K562 (cell line): ENCODE data around the gene PRDX2. TPM values are rescaled to one million over a fixed set of nuclear protein-coding genes. Genes with fewer than 3 reads are reported as not detected.

Experiments used
- CBX1 ChIP-seq: sonication (generic); IDR thresholded peaks from 2 replicates; pipeline ENCODE4 v1.6.1; 2016; ENCODE audit warnings: antibody characterized with exemption, low read depth, mild to moderate bottlenecking
- CHCHD3 ChIP-seq: fragments of 250-450 bp; sonication (Bioruptor Pico); IDR thresholded peaks from 2 replicates; pipeline ENCODE4 v2.1.2; 2022; ENCODE audit warnings: mild to moderate bottlenecking
- ESRRB ChIP-seq: fragments of 250-450 bp; sonication (Bioruptor Pico); IDR thresholded peaks from 2 replicates; pipeline ENCODE4 v1.5.0; 2020; ENCODE audit warnings: mild to moderate bottlenecking, moderate library complexity, borderline replicate concordance
- NR2C1 ChIP-seq, 2 experiments: fragments of 450-650 bp; IDR thresholded peaks; 2 replicates each; pipeline ENCODE4 v1.6.1; 2017; ENCODE audit warnings: mild to moderate bottlenecking in 2 of 2, antibody characterized with exemption in 1 of 2, inconsistent platforms in 1 of 2, missing compliant biosample characterization in 1 of 2, missing genetic modification characterization in 1 of 2
- RCOR1 ChIP-seq, 2 experiments: IDR thresholded peaks; 2 replicates each; pipeline ENCODE4 v1.6.1; 2012; ENCODE audit warnings: low read depth in 2 of 2, low read length in 2 of 2, borderline replicate concordance in 1 of 2, improper control_type of control experiment in 1 of 2
- RNF2 ChIP-seq: sonication (generic); IDR thresholded peaks from 2 replicates; pipeline ENCODE4 v1.6.1; 2016
- SAFB ChIP-seq: fragments of 200-400 bp; formaldehyde crosslinking; IDR thresholded peaks from 2 replicates; pipeline ENCODE4 v1.6.1; 2017; ENCODE audit warnings: low read depth, low read length, borderline replicate concordance
- TGIF2 ChIP-seq: sonication (generic); formaldehyde crosslinking; IDR thresholded peaks from 2 replicates; pipeline ENCODE4 v1.8.1; 2022; ENCODE audit warnings: mild to moderate bottlenecking, missing genetic modification reagents, moderate library complexity
- ZFX ChIP-seq: sonication (generic); formaldehyde crosslinking; IDR thresholded peaks from 2 replicates; pipeline ENCODE4 v1.8.0; 2022; ENCODE audit warnings: mild to moderate bottlenecking, missing genetic modification reagents, moderate library complexity
- ZNF133 ChIP-seq: fragments of 250-450 bp; sonication (Bioruptor Pico); IDR thresholded peaks from 2 replicates; pipeline ENCODE4 v1.4.0; 2020; ENCODE audit warnings: mild to moderate bottlenecking
- ZNF431 ChIP-seq: sonication (generic); formaldehyde crosslinking; IDR thresholded peaks from 2 replicates; pipeline ENCODE4 v1.8.0; 2022; ENCODE audit warnings: mild to moderate bottlenecking, missing genetic modification reagents
- ZNF561 ChIP-seq: fragments of 450-650 bp; formaldehyde crosslinking; conservative IDR thresholded peaks from 2 replicates; pipeline ENCODE4 v1.4.0; 2020; ENCODE audit warnings: mild to moderate bottlenecking, moderate library complexity
- polyA plus RNA-seq, 8 experiments: library from polyadenylated mRNA; depleted of rRNA in 4 of 8; stranded (reverse) in 5 of 8; unstranded in 3 of 8; fragments of >200 nt; fragmentation: Nextera tagmentation in 2 of 8; fragmentation: Illumina TruSeq in 1 of 8; extraction: Ambion mirVana in 2 of 8; extraction: Trizol in 1 of 8; gene quantifications; 2 replicates each; pipeline versions ENCODE4 v1.2.1 to v1.2.3, GENCODE V29; 2011 to 2014; ENCODE audit warnings: inconsistent platforms in 1 of 8, missing spikeins in 1 of 8
- total RNA-seq, 7 experiments: library from RNA; depleted of rRNA in 6 of 7; stranded (reverse); fragments of >200 nt in 6 of 7; fragmentation: Illumina TruSeq in 2 of 7; extraction: Trizol in 2 of 7; gene quantifications; 2 replicates each; pipeline versions ENCODE4 v1.2.1 to v1.2.3, GENCODE V29; 2011 to 2021; ENCODE audit warnings: low replicate concordance in 1 of 7
- TF ChIP-seq, protein P1 (sequence below), 2 experiments: fragments of 450-650 bp in 1 of 2; sonication (generic) in 1 of 2; formaldehyde crosslinking in 1 of 2; IDR thresholded peaks; 2 replicates each; pipeline versions ENCODE4 v1.7.1 to v1.9.0; 2016 to 2022; ENCODE audit warnings: inconsistent platforms in 1 of 2, mild to moderate bottlenecking in 1 of 2, missing genetic modification reagents in 1 of 2
- TF ChIP-seq, protein P2 (sequence below): sonication (generic); formaldehyde crosslinking; IDR thresholded peaks from 2 replicates; pipeline ENCODE4 v1.8.0; 2022; ENCODE audit warnings: mild to moderate bottlenecking, missing genetic modification reagents

PRDX2 gene
- total and polyA plus RNA-seq, 9 of the 15 experiments (the other 6 are each of a cell fraction or from before 2014, with no cell fraction given): 206 to 1,183 (median 415) TPM

DNA sequence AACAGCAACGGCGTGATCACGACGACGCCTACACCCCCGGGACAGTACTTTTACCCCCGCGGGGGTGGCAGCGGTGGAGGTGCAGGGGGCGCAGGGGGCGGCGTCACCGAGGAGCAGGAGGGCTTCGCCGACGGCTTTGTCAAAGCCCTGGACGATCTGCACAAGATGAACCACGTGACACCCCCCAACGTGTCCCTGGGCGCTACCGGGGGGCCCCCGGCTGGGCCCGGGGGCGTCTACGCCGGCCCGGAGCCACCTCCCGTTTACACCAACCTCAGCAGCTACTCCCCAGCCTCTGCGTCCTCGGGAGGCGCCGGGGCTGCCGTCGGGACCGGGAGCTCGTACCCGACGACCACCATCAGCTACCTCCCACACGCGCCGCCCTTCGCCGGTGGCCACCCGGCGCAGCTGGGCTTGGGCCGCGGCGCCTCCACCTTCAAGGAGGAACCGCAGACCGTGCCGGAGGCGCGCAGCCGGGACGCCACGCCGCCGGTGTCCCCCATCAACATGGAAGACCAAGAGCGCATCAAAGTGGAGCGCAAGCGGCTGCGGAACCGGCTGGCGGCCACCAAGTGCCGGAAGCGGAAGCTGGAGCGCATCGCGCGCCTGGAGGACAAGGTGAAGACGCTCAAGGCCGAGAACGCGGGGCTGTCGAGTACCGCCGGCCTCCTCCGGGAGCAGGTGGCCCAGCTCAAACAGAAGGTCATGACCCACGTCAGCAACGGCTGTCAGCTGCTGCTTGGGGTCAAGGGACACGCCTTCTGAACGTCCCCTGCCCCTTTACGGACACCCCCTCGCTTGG, 9.3 kb downstream of the PRDX2 start (continued):
- TF ChIP-seq ZFX (CRISPR knock-in tag) (0 out of 2 replicates have a peak, but pooled peaks have one; percentile 16), ZNF133 (CRISPR knock-in tag) (0 out of 2 replicates have a peak, but pooled peaks have one; percentile 20), ZNF561 (no peak), ESRRB (CRISPR knock-in tag) (no peak), SAFB (peak; percentile 46), NR2C1 (IDR thresholded peaks at IDR 0.05) (peak; percentile 92), NR2C1 (tag; IDR thresholded peaks at IDR 0.05) (peak; percentile 94), ZNF431 (peak; percentile 78), RNF2 (peak; percentile 70; the same call in 1 of the 2 replicates), CBX1 (peak; percentile 23; the same call in 1 of the 2 replicates), RCOR1 (IDR thresholded peaks at IDR 0.05; ENCODE audit: borderline replicate concordance in 1 of 2, low read depth in 2 of 2, low read length in 2 of 2) (peak in 1 of 2 experiments; percentile 28; a peak in 1 of 4 replicates), CHCHD3 (CRISPR knock-in tag) (no peak), TGIF2 (0 out of 2 replicates have a peak, but pooled peaks have one; percentile 81)
- TF ChIP-seq, protein P1, sequence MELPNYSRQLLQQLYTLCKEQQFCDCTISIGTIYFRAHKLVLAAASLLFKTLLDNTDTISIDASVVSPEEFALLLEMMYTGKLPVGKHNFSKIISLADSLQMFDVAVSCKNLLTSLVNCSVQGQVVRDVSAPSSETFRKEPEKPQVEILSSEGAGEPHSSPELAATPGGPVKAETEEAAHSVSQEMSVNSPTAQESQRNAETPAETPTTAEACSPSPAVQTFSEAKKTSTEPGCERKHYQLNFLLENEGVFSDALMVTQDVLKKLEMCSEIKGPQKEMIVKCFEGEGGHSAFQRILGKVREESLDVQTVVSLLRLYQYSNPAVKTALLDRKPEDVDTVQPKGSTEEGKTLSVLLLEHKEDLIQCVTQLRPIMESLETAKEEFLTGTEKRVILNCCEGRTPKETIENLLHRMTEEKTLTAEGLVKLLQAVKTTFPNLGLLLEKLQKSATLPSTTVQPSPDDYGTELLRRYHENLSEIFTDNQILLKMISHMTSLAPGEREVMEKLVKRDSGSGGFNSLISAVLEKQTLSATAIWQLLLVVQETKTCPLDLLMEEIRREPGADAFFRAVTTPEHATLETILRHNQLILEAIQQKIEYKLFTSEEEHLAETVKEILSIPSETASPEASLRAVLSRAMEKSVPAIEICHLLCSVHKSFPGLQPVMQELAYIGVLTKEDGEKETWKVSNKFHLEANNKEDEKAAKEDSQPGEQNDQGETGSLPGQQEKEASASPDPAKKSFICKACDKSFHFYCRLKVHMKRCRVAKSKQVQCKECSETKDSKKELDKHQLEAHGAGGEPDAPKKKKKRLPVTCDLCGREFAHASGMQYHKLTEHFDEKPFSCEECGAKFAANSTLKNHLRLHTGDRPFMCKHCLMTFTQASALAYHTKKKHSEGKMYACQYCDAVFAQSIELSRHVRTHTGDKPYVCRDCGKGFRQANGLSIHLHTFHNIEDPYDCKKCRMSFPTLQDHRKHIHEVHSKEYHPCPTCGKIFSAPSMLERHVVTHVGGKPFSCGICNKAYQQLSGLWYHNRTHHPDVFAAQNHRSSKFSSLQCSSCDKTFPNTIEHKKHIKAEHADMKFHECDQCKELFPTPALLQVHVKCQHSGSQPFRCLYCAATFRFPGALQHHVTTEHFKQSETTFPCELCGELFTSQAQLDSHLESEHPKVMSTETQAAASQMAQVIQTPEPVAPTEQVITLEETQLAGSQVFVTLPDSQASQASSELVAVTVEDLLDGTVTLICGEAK (IDR thresholded peaks at IDR 0.05): peak; percentile 86
- TF ChIP-seq, protein P1 (CRISPR knock-in tag; IDR thresholded peaks at IDR 0.05): no peak
- TF ChIP-seq, protein P2, sequence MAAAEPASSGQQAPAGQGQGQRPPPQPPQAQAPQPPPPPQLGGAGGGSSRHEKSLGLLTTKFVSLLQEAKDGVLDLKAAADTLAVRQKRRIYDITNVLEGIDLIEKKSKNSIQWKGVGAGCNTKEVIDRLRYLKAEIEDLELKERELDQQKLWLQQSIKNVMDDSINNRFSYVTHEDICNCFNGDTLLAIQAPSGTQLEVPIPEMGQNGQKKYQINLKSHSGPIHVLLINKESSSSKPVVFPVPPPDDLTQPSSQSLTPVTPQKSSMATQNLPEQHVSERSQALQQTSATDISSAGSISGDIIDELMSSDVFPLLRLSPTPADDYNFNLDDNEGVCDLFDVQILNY (CRISPR knock-in tag): peak; percentile 28
